ENCODE results near the gene LACTBL1.
"Not testable (repeated sequence)": the region's sequence is repeated elsewhere in the genome, so short reads cannot be mapped to it uniquely, and the experiment has no call there.

Gene LACTBL1

GRCh38 chr1:22976461-22977243 lies 4.0 kb upstream of the LACTBL1 start:
- DNase-seq (ENCODE audit: low spot score) = peak; percentile 88

- no peak for DNase-seq (ENCODE audit: low spot score)
Measured at GRCh38 chr1:22976127-22976460, 3.4 kb upstream of the LACTBL1 start.

GRCh38 chr1:22975694-22976093 lies 3.0 kb upstream of the LACTBL1 start:
- DNase-seq (ENCODE audit: low spot score) = peak; percentile 38

GRCh38 chr1:22971611-22972405 lies 858 bp downstream of the LACTBL1 start:
- no peak for DNase-seq (ENCODE audit: low spot score)

- DNase-seq (ENCODE audit: low spot score) = no peak
Measured at GRCh38 chr1:22971161-22971560, 1.5 kb downstream of the LACTBL1 start.

- DNase-seq (ENCODE audit: low spot score) = no peak
Measured at GRCh38 chr1:22970096-22970495, 2.6 kb downstream of the LACTBL1 start.

GRCh38 chr1:22969304-22969709 lies 3.4 kb downstream of the LACTBL1 start:
- DNase-seq (ENCODE audit: low spot score) = peak; percentile 32

- DNase-seq (ENCODE audit: low spot score) = no peak
Measured at GRCh38 chr1:22967833-22968232, 4.8 kb downstream of the LACTBL1 start.

- no peak for DNase-seq (ENCODE audit: low spot score)
Measured at GRCh38 chr1:22966309-22966708, 6.4 kb downstream of the LACTBL1 start.

GRCh38 chr1:22963044-22963677 lies 9.5 kb downstream of the LACTBL1 start:
- no peak for DNase-seq (ENCODE audit: low spot score)

- DNase-seq (ENCODE audit: low spot score) = no peak
Measured at GRCh38 chr1:22962558-22962957, 10.1 kb downstream of the LACTBL1 start.

GRCh38 chr1:22959545-22960360 lies 12.9 kb downstream of the LACTBL1 start:
- no peak for DNase-seq (ENCODE audit: low spot score)

- no peak for DNase-seq (ENCODE audit: low spot score)
Measured at GRCh38 chr1:22958556-22958955, 14.1 kb downstream of the LACTBL1 start.

GRCh38 chr1:22957066-22957465 lies 15.6 kb downstream of the LACTBL1 start:
- DNase-seq (ENCODE audit: low spot score) = no peak

GRCh38 chr1:22955146-22955545 lies 17.5 kb downstream of the LACTBL1 start:
- no peak for DNase-seq (ENCODE audit: low spot score)

GRCh38 chr1:22953740-22954141 lies 18.9 kb downstream of the LACTBL1 start:
- DNase-seq (ENCODE audit: low spot score) = no peak

GRCh38 chr1:22953057-22953739 lies 19.5 kb downstream of the LACTBL1 start:
- DNase-seq (ENCODE audit: low spot score) = no peak

- no peak for DNase-seq (ENCODE audit: low spot score)
Measured at GRCh38 chr1:22952694-22953056, 20.0 kb downstream of the LACTBL1 start.

- no peak for DNase-seq (ENCODE audit: low spot score)
Measured at GRCh38 chr1:22951796-22952195, 20.9 kb downstream of the LACTBL1 start.

- DNase-seq (ENCODE audit: low spot score) = no peak
Measured at GRCh38 chr1:22949822-22950331, 22.8 kb downstream of the LACTBL1 start.

GRCh38 chr1:22945171-22945570 lies 27.5 kb downstream of the LACTBL1 start:
- DNase-seq (ENCODE audit: low spot score) = not testable (repeated sequence)

Data from AG08395 (cell line).